Lung (tissue), 12 donors: Measurements from ENCODE around the gene PALM3. TPM values are rescaled to one million over a fixed set of nuclear protein-coding genes. Genes with fewer than 3 reads are reported as not detected.

Experiments used
- ATAC-seq: fragments of 200-7000 bp; cut with Tn5 transposase; one replicate; pipeline ENCODE4 v1.9.1; 2020; ENCODE audit warnings: moderate number of reproducible peaks; ENCODE audit not compliant: insufficient read depth, low FRiP score
- DNase-seq, 3 donors: peaks; one replicate each; pipeline ENCODE4 v3.0.0-alpha.2; 2013 to 2017
- H3K27ac ChIP-seq, 2 donors: one replicate each; pipeline ENCODE4 v1.5.1; 2013; ENCODE audit warnings: mild to moderate bottlenecking in 2 of 2, moderate library complexity in 2 of 2, control low read depth in 1 of 2, inconsistent platforms in 1 of 2, low read depth in 1 of 2, low read length in 1 of 2
- H3K27me3 ChIP-seq, 3 donors: one replicate each; pipeline ENCODE4 v1.5.1; 2013; ENCODE audit warnings: low read length in 2 of 3; ENCODE audit not compliant: control insufficient read depth in 3 of 3, insufficient read depth in 3 of 3
- H3K36me3 ChIP-seq, 4 donors: one replicate each; pipeline ENCODE4 v1.5.1; 2013; ENCODE audit warnings: low read length in 4 of 4, mild to moderate bottlenecking in 1 of 4, moderate library complexity in 1 of 4; ENCODE audit not compliant: control insufficient read depth in 4 of 4, insufficient read depth in 4 of 4
- H3K4me1 ChIP-seq, 5 donors: one replicate each; pipeline ENCODE4 v1.5.1; 2013; ENCODE audit warnings: low read length in 5 of 5, mild to moderate bottlenecking in 2 of 5, moderate library complexity in 1 of 5; ENCODE audit not compliant: control insufficient read depth in 5 of 5, insufficient read depth in 5 of 5
- H3K4me3 ChIP-seq: one replicate; pipeline ENCODE4 v1.5.1; 2013; ENCODE audit warnings: mild to moderate bottlenecking, control low read depth, moderate library complexity
- H3K9ac ChIP-seq, 2 donors: one replicate each; pipeline ENCODE4 v1.5.1; 2013; ENCODE audit warnings: low read length in 2 of 2, control low read depth in 1 of 2; ENCODE audit not compliant: insufficient read depth in 1 of 2
- H3K9me3 ChIP-seq, 4 donors: one replicate each; pipeline ENCODE4 v1.5.1; 2013; ENCODE audit warnings: low read length in 3 of 4, mild to moderate bottlenecking in 1 of 4, moderate library complexity in 1 of 4; ENCODE audit not compliant: control insufficient read depth in 4 of 4, insufficient read depth in 3 of 4
- WGBS, 2 donors: extraction: QIAGEN DNeasy Blood & Tissue Kit; methylation state at CpG; one replicate each; pipeline ENCODE4 v1.1.7; 2013; 5-methylcytosine and 5-hydroxymethylcytosine counted together
- polyA plus RNA-seq, 2 donors: library from polyadenylated mRNA; stranded (reverse); fragments of 200-250 nt; gene quantifications; one replicate each; pipeline ENCODE4 v1.2.1, GENCODE V29; 2013
- total RNA-seq, 2 donors: library from RNA; depleted of rRNA in 1 of 2; stranded (reverse); fragments of >200 nt in 1 of 2; gene quantifications; one replicate each; pipeline ENCODE4 v1.2.1, GENCODE V29; 2014 to 2021
- TF ChIP-seq, protein P1 (sequence below): IDR thresholded peaks from 2 replicates; pipeline ENCODE4 v1.5.1; 2012; ENCODE audit warnings: mild to moderate bottlenecking; ENCODE audit errors: control extremely low read depth, extremely low read depth
- donor health status: control.
- donor health status: control.
- donor health status: Bipolar disorder and iron deficiency.
- donor health status: healthy.
- donor health status: DM: yes; HTN: yes; CAD: no.

PALM3 gene
- total and polyA plus RNA-seq, 4 donors, result 0.71 to 20.6 (median 8.4) TPM

DNA sequence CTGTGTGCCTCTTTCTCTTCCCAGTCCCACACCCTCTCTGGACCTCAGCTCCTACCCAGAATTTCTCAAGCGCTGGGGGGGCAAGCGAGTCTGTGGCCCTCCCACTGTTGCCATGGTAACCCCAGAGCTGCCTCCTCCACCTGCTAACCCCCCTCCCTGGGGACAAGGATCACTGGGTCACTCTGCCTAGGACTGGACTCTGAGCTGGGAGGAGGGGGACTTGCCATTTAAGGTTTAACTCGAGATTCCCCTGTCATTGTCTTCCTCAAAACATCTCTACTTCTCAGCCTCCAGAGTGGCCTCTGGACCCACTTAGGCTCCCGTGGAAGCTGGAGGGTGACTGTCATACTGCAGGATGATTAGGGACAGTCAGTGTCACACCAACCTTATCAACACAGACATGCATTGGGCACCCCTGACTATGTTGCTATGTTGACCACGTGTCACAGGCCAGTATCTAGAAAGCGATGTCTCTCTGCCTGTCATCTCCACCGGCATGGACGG is 2.2 kb downstream of the PALM3 start:
- peaks cover 3 to 11% (median 4%) of the 10 kb centered on the region in 5 donors for H3K4me1 ChIP-seq
- no peak overlapping the region for H3K27ac ChIP-seq
- H3K9ac ChIP-seq, result no peak overlapping the region
- no peak overlapping the region for H3K4me3 ChIP-seq
- no peak for ATAC-seq
- TF ChIP-seq, protein P1, sequence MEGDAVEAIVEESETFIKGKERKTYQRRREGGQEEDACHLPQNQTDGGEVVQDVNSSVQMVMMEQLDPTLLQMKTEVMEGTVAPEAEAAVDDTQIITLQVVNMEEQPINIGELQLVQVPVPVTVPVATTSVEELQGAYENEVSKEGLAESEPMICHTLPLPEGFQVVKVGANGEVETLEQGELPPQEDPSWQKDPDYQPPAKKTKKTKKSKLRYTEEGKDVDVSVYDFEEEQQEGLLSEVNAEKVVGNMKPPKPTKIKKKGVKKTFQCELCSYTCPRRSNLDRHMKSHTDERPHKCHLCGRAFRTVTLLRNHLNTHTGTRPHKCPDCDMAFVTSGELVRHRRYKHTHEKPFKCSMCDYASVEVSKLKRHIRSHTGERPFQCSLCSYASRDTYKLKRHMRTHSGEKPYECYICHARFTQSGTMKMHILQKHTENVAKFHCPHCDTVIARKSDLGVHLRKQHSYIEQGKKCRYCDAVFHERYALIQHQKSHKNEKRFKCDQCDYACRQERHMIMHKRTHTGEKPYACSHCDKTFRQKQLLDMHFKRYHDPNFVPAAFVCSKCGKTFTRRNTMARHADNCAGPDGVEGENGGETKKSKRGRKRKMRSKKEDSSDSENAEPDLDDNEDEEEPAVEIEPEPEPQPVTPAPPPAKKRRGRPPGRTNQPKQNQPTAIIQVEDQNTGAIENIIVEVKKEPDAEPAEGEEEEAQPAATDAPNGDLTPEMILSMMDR, result no peak
- H3K36me3 ChIP-seq, result peaks cover 0 to 1% (median 0%) of the 10 kb centered on the region in 4 donors
- H3K27me3 ChIP-seq, result peaks cover 0 to 8% (median 5%) of the 10 kb centered on the region in 3 donors
- H3K9me3 ChIP-seq, result peaks cover 0 to 1% (median 0%) of the 10 kb centered on the region in 4 donors
- no peak for DNase-seq
- WGBS, 2 donors, result 53% methylated on average over 8 of the region's 8 CpGs

DNA sequence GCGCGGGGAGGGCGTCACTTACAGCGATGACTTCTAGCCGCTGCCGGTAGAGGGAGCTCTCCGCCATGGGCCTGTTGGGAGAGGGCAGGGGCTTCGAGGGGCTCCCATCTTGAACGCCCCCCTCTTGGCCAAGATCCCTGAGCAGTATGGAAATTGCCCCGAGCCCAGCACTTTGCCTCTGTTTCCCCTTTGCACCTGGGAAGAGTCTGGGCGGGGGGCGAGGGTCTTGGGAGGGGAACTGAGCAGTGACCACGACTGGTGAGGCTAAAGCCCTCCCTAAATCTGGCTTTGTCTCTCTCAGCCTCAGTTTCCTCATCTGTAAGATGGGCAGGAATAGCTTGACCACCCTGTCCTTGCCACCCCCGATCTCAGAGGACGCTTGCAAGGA is 2.8 kb downstream of the PALM3 start:
- Histone ChIP-seq H3K27me3 (peaks cover 0 to 8% (median 5%) of the 10 kb centered on the region in 3 donors), H3K4me1 (peaks cover 3 to 11% (median 4%) of the 10 kb centered on the region in 5 donors)
- no peak for DNase-seq

DNA sequence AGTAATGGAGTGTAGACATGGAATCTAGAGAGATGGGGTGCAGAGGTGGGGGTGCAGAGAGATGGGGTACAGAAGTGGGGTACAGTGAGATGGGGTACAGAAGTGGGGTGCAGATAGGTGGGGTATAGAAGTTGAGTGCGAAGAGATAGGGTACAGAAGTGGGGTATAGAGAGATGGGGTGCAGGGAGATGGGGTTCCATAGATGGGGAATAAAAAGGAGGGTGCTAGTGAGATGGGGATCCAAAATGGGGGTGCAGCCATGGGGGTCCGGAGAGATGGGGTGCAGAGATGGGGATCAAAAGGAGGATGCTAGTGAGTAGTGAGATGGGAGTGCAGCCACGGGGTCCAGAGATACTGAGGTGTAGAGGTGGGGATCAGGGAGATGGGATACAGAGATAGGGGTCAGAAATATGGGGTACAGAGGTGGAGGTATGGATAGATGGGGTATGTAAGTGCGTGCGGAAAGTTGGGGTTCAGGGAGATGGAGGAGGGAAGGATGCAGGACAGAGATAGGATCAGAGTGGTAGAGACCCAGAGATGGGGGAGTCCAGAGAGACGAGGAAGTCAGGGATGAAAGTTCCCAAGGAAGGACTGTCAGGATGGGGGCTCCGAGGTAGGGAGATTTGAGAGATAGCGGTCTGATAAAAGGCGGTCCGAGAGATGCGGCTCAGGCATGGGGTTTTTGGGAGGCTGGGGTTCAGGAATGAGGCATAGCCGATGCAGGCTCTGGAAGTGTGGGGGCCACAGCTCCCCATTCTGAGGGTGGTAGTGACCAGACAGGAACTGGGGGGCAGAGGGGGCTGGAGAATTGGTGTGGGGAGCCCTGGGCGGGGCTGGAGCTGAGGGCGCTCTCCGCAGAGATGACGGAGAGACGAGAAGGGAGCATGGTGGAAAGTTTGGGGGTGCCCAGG is 3.4 kb downstream of the PALM3 start:
- H3K9ac ChIP-seq, result no peak overlapping the region
- peaks cover 0 to 3% (median 0%) of the 10 kb centered on the region in 4 donors for H3K9me3 ChIP-seq
- H3K4me3 ChIP-seq, result no peak overlapping the region
- H3K36me3 ChIP-seq, result peaks cover 0 to 2% (median under 1%) of the 10 kb centered on the region in 4 donors
- DNase-seq, result no peak
- no peak for ATAC-seq
- WGBS, 2 donors, result 29 to 30% methylated on average over 17 of the region's 17 CpGs
- H3K4me1 ChIP-seq, result peaks cover 3 to 11% (median 4%) of the 10 kb centered on the region in 5 donors
- peaks cover 0 to 8% (median 5%) of the 10 kb centered on the region in 3 donors for H3K27me3 ChIP-seq
- TF ChIP-seq, protein P1, result no peak
- no peak overlapping the region for H3K27ac ChIP-seq

More for the DNA sequence above, 2.8 kb downstream of the PALM3 start:
- H3K36me3 ChIP-seq, result peaks cover 0 to 1% (median 0%) of the 10 kb centered on the region in 4 donors
- ATAC-seq, result no peak
- 23 to 28% methylated on average over 14 to 15 of the region's 15 CpGs for WGBS, 2 donors
- H3K9ac ChIP-seq, result no peak overlapping the region
- peaks cover 0 to 1% (median 0%) of the 10 kb centered on the region in 4 donors for H3K9me3 ChIP-seq
- H3K4me3 ChIP-seq, result no peak overlapping the region
- TF ChIP-seq, protein P1, result no peak
- H3K27ac ChIP-seq, result no peak overlapping the region
